ENCODE results near the gene CFAP251. TPM values are rescaled to one million over a fixed set of nuclear protein-coding genes. Genes with fewer than 3 reads are reported as not detected.

The CFAP251 gene
- total and polyA plus RNA-seq, 3 donors from 2014 or later, result 29.0 to 56.1 (median 41.5) TPM

DNA sequence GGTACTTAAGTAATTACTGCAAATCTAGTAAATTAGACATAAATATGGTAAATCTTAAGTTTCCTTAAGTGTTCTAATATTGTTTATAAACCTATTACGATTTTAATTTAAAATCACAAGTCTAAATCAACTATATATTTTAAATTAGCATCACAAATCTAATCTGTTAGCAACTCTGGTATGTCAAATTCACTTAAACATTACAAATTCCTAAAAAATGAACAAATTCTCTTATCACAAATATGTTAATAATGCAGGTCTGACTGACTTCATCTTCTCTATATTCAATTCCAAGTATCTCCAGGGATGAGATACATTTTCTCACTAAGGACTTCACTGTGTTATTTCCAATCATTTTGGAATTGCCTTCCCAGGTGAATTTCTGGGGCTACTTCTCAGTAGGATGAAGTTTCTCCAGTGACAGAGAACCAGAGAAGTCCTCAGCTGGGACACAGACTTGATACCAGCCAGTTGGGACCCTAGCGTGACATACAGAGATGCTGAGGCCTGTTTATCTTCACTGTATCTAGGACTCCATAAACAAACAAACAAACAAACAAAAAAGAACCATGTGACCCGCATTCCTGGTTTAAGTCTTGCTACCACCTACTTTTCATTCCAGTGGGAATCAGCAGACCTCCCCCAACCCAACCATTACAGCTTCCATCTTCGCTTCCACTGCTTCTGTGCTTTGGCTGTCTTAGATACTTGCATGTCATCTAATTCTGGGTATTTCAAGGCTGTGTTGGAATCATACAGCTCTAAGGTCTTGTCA lies 21.8 kb downstream of the CFAP251 start:
- Histone ChIP-seq H3K27ac (no peak overlapping the region), H3K4me3 (no peak overlapping the region), H3K4me1 (no peaks in the 10 kb centered on the region), H3K9me3 (no peaks in the 10 kb centered on the region), H3K36me3 (ENCODE audit: low read depth, missing control alignments) (no peaks in the 10 kb centered on the region), H3K27me3 (no peaks in the 10 kb centered on the region)
- no peak for DNase-seq
- TF ChIP-seq, protein P1, sequence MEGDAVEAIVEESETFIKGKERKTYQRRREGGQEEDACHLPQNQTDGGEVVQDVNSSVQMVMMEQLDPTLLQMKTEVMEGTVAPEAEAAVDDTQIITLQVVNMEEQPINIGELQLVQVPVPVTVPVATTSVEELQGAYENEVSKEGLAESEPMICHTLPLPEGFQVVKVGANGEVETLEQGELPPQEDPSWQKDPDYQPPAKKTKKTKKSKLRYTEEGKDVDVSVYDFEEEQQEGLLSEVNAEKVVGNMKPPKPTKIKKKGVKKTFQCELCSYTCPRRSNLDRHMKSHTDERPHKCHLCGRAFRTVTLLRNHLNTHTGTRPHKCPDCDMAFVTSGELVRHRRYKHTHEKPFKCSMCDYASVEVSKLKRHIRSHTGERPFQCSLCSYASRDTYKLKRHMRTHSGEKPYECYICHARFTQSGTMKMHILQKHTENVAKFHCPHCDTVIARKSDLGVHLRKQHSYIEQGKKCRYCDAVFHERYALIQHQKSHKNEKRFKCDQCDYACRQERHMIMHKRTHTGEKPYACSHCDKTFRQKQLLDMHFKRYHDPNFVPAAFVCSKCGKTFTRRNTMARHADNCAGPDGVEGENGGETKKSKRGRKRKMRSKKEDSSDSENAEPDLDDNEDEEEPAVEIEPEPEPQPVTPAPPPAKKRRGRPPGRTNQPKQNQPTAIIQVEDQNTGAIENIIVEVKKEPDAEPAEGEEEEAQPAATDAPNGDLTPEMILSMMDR (IDR thresholded peaks at IDR 0.05), result no peak
- TF ChIP-seq POLR2A (IDR thresholded peaks at IDR 0.05), result no peak
- intact Hi-C loops (cut with DNase I; ENCODE audit: low total_unique reads), result no loop called here
- 92 to 95% methylated on average over 4 of the region's 4 CpGs for WGBS, 2 donors

DNA sequence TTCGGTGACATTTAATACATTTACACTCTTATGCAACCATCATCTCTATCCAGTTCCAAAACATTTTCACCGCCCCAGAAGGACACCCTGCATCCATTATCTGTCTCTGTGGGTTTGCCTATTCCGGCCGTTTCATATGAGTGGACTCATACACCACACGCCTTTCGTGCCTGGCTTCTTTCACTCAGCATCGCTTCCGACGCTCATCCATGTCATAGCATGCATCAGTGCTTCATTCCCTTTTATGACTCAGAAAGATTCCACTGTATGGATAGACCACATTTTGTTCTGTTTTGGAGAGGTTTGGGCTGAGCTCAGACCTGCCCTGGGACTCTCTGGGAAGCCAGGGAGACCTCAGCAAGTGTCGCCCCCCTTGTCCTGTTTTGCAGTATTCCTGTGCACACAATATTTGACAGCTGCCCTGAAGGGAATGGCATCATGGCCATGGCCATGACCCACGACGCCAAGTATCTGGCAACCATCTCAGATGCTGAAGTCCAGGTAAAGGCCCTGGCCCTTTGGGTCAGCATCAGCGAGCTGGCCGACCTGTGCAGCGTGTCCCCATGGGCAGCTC lies 23.8 kb downstream of the CFAP251 start:
- Histone ChIP-seq H3K9me3 (no peaks in the 10 kb centered on the region), H3K27ac (no peak overlapping the region), H3K36me3 (ENCODE audit: low read depth, missing control alignments) (no peaks in the 10 kb centered on the region), H3K4me1 (no peaks in the 10 kb centered on the region), H3K27me3 (no peaks in the 10 kb centered on the region), H3K4me3 (no peak overlapping the region)
- intact Hi-C loops (cut with DNase I; ENCODE audit: low total_unique reads), result no loop called here
- no peak for DNase-seq
- TF ChIP-seq POLR2A (IDR thresholded peaks at IDR 0.05), result no peak
- TF ChIP-seq, protein P1 (IDR thresholded peaks at IDR 0.05), result no peak
- 97% methylated on average over 10 to 15 of the region's 15 CpGs for WGBS, 2 donors

DNA sequence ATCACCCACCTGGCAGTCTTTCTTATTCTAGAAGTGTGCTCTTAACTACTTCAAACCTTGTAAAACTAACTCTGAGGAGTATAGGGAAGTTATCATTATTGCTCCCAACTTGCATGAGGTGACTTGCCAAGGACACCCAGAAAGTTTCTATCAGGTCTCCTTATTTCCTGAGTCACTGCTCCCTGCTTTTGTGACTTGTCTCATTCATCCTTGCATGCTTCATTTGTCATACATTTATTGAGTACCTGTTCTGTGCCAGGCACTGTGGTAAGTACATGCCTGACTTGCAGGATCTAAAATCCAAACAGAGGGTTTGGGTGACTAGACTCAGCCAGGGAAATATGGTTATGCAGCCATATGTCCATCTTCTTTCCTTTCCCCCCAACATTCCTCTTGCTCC lies 25.5 kb downstream of the CFAP251 start:
- intact Hi-C loops (cut with DNase I; ENCODE audit: low total_unique reads), result no loop called here
- TF ChIP-seq POLR2A (IDR thresholded peaks at IDR 0.05), result no peak
- TF ChIP-seq, protein P1 (IDR thresholded peaks at IDR 0.05), result no peak
- no peaks in the 10 kb centered on the region for H3K36me3 ChIP-seq (ENCODE audit: low read depth, missing control alignments)
- H3K4me1 ChIP-seq, result no peaks in the 10 kb centered on the region
- no peak for DNase-seq
- H3K4me3 ChIP-seq, result no peak overlapping the region
- H3K27me3 ChIP-seq, result no peaks in the 10 kb centered on the region
- H3K9me3 ChIP-seq, result no peaks in the 10 kb centered on the region
- H3K27ac ChIP-seq, result no peak overlapping the region

DNA sequence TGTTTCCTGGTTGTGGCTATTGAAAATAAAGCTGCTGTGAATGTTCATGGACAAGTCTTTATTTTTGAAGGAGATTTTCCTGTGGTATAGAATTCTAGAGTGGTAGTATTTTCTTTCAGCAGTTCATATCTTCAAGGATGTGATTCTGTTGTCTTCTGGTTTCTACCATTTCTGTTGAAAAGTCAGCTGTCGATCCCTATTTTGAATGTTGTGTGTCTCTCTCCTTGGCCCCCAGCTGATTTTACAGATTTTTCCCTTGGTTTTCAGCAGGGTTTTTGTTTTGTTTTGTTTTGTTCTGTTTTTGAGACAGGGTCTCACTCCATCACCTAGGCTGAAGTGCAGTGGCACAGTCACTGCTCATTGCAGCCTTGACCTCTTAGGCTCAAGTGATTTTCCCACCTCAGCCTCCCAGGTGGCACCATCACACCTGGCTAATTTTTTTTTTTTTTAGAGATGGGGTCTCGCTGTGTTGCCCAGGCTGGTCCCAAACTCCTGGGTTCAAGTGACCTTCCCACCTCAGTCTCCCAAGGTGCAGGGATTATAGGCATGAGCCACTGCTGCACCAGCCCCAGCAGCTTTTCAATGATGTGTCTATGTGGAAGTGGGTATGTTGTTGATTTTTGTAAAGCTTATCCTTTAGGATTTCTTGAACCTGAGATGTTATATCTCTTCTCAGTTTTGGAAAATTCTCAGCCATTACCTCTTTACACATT lies 28.1 kb downstream of the CFAP251 start:
- no peaks in the 10 kb centered on the region for H3K36me3 ChIP-seq (ENCODE audit: low read depth, missing control alignments)
- TF ChIP-seq POLR2A (IDR thresholded peaks at IDR 0.05), result no peak
- TF ChIP-seq, protein P1 (IDR thresholded peaks at IDR 0.05), result no peak
- H3K9me3 ChIP-seq, result no peaks in the 10 kb centered on the region
- intact Hi-C loops (cut with DNase I; ENCODE audit: low total_unique reads), result no loop called here
- H3K27me3 ChIP-seq, result no peaks in the 10 kb centered on the region
- no peak overlapping the region for H3K27ac ChIP-seq
- WGBS, 2 donors, result 96 to 98% methylated on average over 2 of the region's 2 CpGs
- DNase-seq, result no peak
- no peaks in the 10 kb centered on the region for H3K4me1 ChIP-seq
- H3K4me3 ChIP-seq, result no peak overlapping the region
